Vagina (tissue), 2 donors: Measurements from ENCODE around the gene CRYGS.

Source experiments
- CTCF ChIP-seq, 3 experiments: fragments of 450-650 bp in 2 of 3; fragments of 200-600 bp in 1 of 3; sonication (generic) in 1 of 3; IDR thresholded peaks; one replicate each; pipeline ENCODE4 v1.5.1; 2017 to 2019; ENCODE audit warnings: antibody characterized with exemption in 3 of 3, mild to moderate bottlenecking in 2 of 3, moderate library complexity in 2 of 3
- POLR2A ChIP-seq, 2 donors: fragments of 450-650 bp; IDR thresholded peaks; one replicate each; pipeline ENCODE4 v1.6.1; 2017; ENCODE audit warnings: antibody characterized with exemption in 2 of 2, mild to moderate bottlenecking in 2 of 2, moderate library complexity in 2 of 2
- POLR2AphosphoS5 ChIP-seq, 2 donors: sonication (generic); formaldehyde crosslinking; IDR thresholded peaks; one replicate each; pipeline ENCODE4 v1.9.0; 2017; ENCODE audit warnings: antibody characterized with exemption in 2 of 2, mild to moderate bottlenecking in 2 of 2, low read depth in 1 of 2; ENCODE audit not compliant: insufficient read depth in 1 of 2

GRCh38 chr3:186525369-186526255 is 18.6 kb downstream of the CRYGS start:
- TF ChIP-seq CTCF (IDR thresholded peaks at IDR 0.05) (no peak), POLR2A (IDR thresholded peaks at IDR 0.05) (no peak), POLR2AphosphoS5 (IDR thresholded peaks at IDR 0.05; ENCODE audit: insufficient read depth in 1 of 2, low read depth in 1 of 2) (no peak)
